GM12878 (cell line): ENCODE data around the gene ATP5ME. TPM values are rescaled to one million over a fixed set of nuclear protein-coding genes. Genes with fewer than 3 reads are reported as not detected.

Experiments
- ATAC-seq: fragments of 200-7000 bp; cut with Tn5 transposase; 3 replicates; pipeline ENCODE4 v1.9.1; 2020; ENCODE audit warnings: mild to moderate bottlenecking, moderate library complexity
- BruUV-seq: library from RNA; stranded (reverse); fragments of 400-500 nt; replicated peaks from 2 replicates; lab custom pipeline; 2021; lab: Mats Ljungman, UMichigan
- CTCF ChIA-PET: fragments of 300-600 bp; sonication (Branson Sonifier 250); formaldehyde crosslinking; extraction: SDS; loops from one replicate; lab custom pipeline; 2021; ENCODE audit warnings: inconsistent platforms; lab: Yijun Ruan, JAX
- POLR2A ChIA-PET: fragments of 350-600 bp; formaldehyde crosslinking; extraction: SDS; loops from one replicate; lab custom pipeline; 2021; ENCODE audit warnings: inconsistent platforms; lab: Charles Lee
- RAD21 ChIA-PET: fragments of 300-600 bp; sonication (Branson Sonifier 250); formaldehyde crosslinking; loops from one replicate; lab custom pipeline; 2023; ENCODE audit warnings: antibody characterized with exemption; ENCODE audit not compliant: unreplicated experiment; lab: Charles Lee
- SMC1A ChIA-PET: fragments of 300-600 bp; sonication (Branson Sonifier 250); formaldehyde crosslinking; loops from one replicate; lab custom pipeline; 2023; ENCODE audit not compliant: unreplicated experiment, uncharacterized antibody; lab: Charles Lee
- DNase-seq: peaks from one replicate; pipeline ENCODE4 v3.0.0-alpha.2; 2011; ENCODE audit warnings: low read depth, low spot score
- FAIRE-seq: peaks from 3 replicates; lab custom pipeline; 2011; peaks lifted over from hg19 to GRCh38; lab: Jason Lieb, UNC
- H2AFZ ChIP-seq: 2 replicates; pipeline ENCODE4 v1.6.0; 2011; ENCODE audit warnings: low read depth, low read length, control low read depth; ENCODE audit not compliant: control insufficient read depth
- H3K27ac ChIP-seq: 2 replicates; pipeline ENCODE4 v1.5.1; 2011; ENCODE audit warnings: control low read depth; ENCODE audit not compliant: control insufficient read depth, insufficient read depth
- H3K27me3 ChIP-seq, 2 experiments: replicated peaks in 1 of 2; 2 replicates each; pipeline versions ENCODE4 v1.6.0 to v1.6.1; 2011; ENCODE audit warnings: low read length in 1 of 2; ENCODE audit not compliant: control insufficient read depth in 2 of 2, insufficient read depth in 2 of 2
- H3K36me3 ChIP-seq, 2 experiments: 2 replicates each; pipeline ENCODE4 v1.5.1; 2011; ENCODE audit warnings: low read length in 1 of 2; ENCODE audit not compliant: control insufficient read depth in 2 of 2, insufficient read depth in 2 of 2
- H3K4me1 ChIP-seq: 2 replicates; pipeline ENCODE4 v1.6.1; 2011; ENCODE audit warnings: mild to moderate bottlenecking, low read length, moderate library complexity, mixed read lengths; ENCODE audit not compliant: control insufficient read depth, insufficient read depth
- H3K4me2 ChIP-seq: 2 replicates; pipeline ENCODE4 v1.6.0; 2011; ENCODE audit warnings: control low read depth; ENCODE audit not compliant: control insufficient read depth, insufficient read depth
- H3K4me3 ChIP-seq: fragments of 200-600 bp; sonication (generic); 2 replicates; pipeline ENCODE4 v1.5.1; 2016
- H3K79me2 ChIP-seq: 2 replicates; pipeline ENCODE4 v1.6.0; 2011; ENCODE audit warnings: low read length; ENCODE audit not compliant: control insufficient read depth, insufficient read depth
- H3K9ac ChIP-seq: 2 replicates; pipeline ENCODE4 v1.8.0; 2011; ENCODE audit warnings: low read length, control low read depth, mixed read lengths; ENCODE audit not compliant: control insufficient read depth, insufficient read depth
- H3K9me3 ChIP-seq: replicated peaks from 3 replicates; pipeline ENCODE4 v1.5.1; 2011; ENCODE audit warnings: mild to moderate bottlenecking, low read length; ENCODE audit not compliant: control insufficient read depth, insufficient read depth
- H4K20me1 ChIP-seq: 2 replicates; pipeline ENCODE4 v1.6.0; 2011; ENCODE audit not compliant: control insufficient read depth, insufficient read depth
- CBFB ChIP-seq: IDR thresholded peaks from 2 replicates; pipeline ENCODE4 v1.6.1; 2016; ENCODE audit warnings: antibody characterized with exemption, low read depth
- CEBPZ ChIP-seq: fragments of 150-350 bp; IDR thresholded peaks from 2 replicates; pipeline ENCODE4 v1.6.1; 2016; ENCODE audit warnings: low read depth, low read length
- CHD2 ChIP-seq: IDR thresholded peaks from 2 replicates; pipeline ENCODE4 v1.6.1; 2011; ENCODE audit warnings: low read depth, low read length, improper control_type of control experiment, borderline replicate concordance
- PML ChIP-seq: IDR thresholded peaks from 2 replicates; pipeline ENCODE4 v1.6.1; 2012; ENCODE audit warnings: low read length, inconsistent platforms
- RAD21 ChIP-seq: IDR thresholded peaks from 2 replicates; pipeline ENCODE4 v1.6.1; 2011; ENCODE audit warnings: mild to moderate bottlenecking, low read depth, low read length, moderate library complexity; ENCODE audit not compliant: insufficient read depth
- RB1 ChIP-seq: fragments of 450-650 bp; formaldehyde crosslinking; IDR thresholded peaks from 2 replicates; pipeline ENCODE4 v1.6.1; 2017; ENCODE audit warnings: mild to moderate bottlenecking, borderline replicate concordance
- ZBED1 ChIP-seq: IDR thresholded peaks from 2 replicates; pipeline ENCODE4 v1.6.1; 2016; ENCODE audit warnings: borderline replicate concordance
- ZBTB40 ChIP-seq: fragments of 450-650 bp; IDR thresholded peaks from 2 replicates; pipeline ENCODE4 v1.6.1; 2016; ENCODE audit warnings: mild to moderate bottlenecking, moderate library complexity, borderline replicate concordance
- ZNF687 ChIP-seq: fragments of 450-650 bp; IDR thresholded peaks from 2 replicates; pipeline ENCODE4 v1.6.1; 2017; ENCODE audit warnings: mild to moderate bottlenecking, moderate library complexity
- WGBS: methylation state at CpG from one replicate; pipeline ENCODE4 v1.1.6; 2016; ENCODE audit warnings: low lambda C conversion rate; ENCODE audit not compliant: insufficient replicate concordance, insufficient coverage; ENCODE audit errors: missing lambda C conversion rate; 5-methylcytosine and 5-hydroxymethylcytosine counted together
- in situ Hi-C: fragments of 300-500 bp; cut with MboI; formaldehyde crosslinking; loops from 9 replicates; pipeline ENCODE4 v1.14.3; 2018; ENCODE audit warnings: mixed read lengths
- intact Hi-C: fragments of 100-400 bp; cut with micrococcal nuclease; formaldehyde crosslinking; loops from one replicate; pipeline ENCODE4 v1.14.2; 2022; ENCODE audit not compliant: unreplicated experiment
- polyA plus RNA-seq, 11 experiments: library from polyadenylated mRNA; depleted of rRNA in 4 of 11; unstranded in 6 of 11; stranded (reverse) in 5 of 11; fragments of >200 nt; fragmentation: Nextera tagmentation in 4 of 11; fragmentation: Illumina TruSeq in 1 of 11; extraction: Ambion mirVana in 4 of 11; extraction: Trizol in 1 of 11; gene quantifications; 1 replicate in 1 of 11; 2 replicates in 10 of 11; pipeline versions ENCODE4 v1.2.1 to v1.2.3, GENCODE V29; 2011 to 2016; ENCODE audit warnings: inconsistent platforms in 2 of 11, missing spikeins in 2 of 11, low read depth in 1 of 11
- total RNA-seq, 4 experiments: library from RNA; depleted of rRNA in 3 of 4; stranded (reverse); fragments of >200 nt in 3 of 4; fragmentation: Illumina TruSeq in 1 of 4; extraction: Trizol in 1 of 4; gene quantifications; 2 replicates each; pipeline versions ENCODE4 v1.2.1 to v1.2.3, GENCODE V29; 2013 to 2021

Gene ATP5ME
- total and polyA plus RNA-seq, 10 of the 15 experiments (the other 5 are each of a cell fraction or from before 2014, with no cell fraction given), result 279 to 2,374 (median 509) TPM

- TF ChIP-seq CEBPZ (no peak), ZBED1 (no peak), CBFB (no peak), RB1 (no peak)
These were observed 7.7 kb downstream of the ATP5ME start (continued) for GRCh38 chr4:666436-666810.

- Histone ChIP-seq H3K4me3 (no peak overlapping the region), H3K27me3 (no peaks in the 10 kb centered on the region), H3K36me3 (no peaks in the 10 kb centered on the region), H4K20me1 (no peaks in the 10 kb centered on the region), H3K27ac (no peak overlapping the region), H3K4me1 (no peaks in the 10 kb centered on the region), H3K9ac (no peak overlapping the region), H3K79me2 (peaks cover 3% of the 10 kb centered on the region), H2AFZ (no peak overlapping the region), H3K9me3 (no peaks in the 10 kb centered on the region; the same call in 2 of the 3 replicates), H3K4me2 (no peak overlapping the region)
- DNase-seq (no peak), ATAC-seq (no peak), FAIRE-seq (no peak)
- CTCF ChIA-PET, result interaction anchor here (0.5 kb wide), 1 partner anchor 1144 kb away, joined by 3 read pairs; no protein-coding TSS in a partner anchor
- WGBS, result 63% methylated on average over 22 of the region's 22 CpGs
- SMC1A ChIA-PET, result no interaction called here
- intact Hi-C loops, result no loop called here
- in situ Hi-C loops, result no loop called here
- no TSS peak for BruUV-seq
- RAD21 ChIA-PET, result no interaction called here
- POLR2A ChIA-PET, result no interaction called here
- TF ChIP-seq CHD2, result no peak
- no peak for TF ChIP-seq RAD21
- TF ChIP-seq ZBTB40, result no peak
- no peak for TF ChIP-seq PML
- no peak for TF ChIP-seq ZNF687
These were observed 8.2 kb downstream of the ATP5ME start for GRCh38 chr4:665751-666435.
